ENCODE measurements around the gene CHIA. TPM values are rescaled to one million over a fixed set of nuclear protein-coding genes. Genes with fewer than 3 reads are reported as not detected.

The CHIA gene
- total RNA-seq, 1 donor from 2014 or later, result not detected

DNA sequence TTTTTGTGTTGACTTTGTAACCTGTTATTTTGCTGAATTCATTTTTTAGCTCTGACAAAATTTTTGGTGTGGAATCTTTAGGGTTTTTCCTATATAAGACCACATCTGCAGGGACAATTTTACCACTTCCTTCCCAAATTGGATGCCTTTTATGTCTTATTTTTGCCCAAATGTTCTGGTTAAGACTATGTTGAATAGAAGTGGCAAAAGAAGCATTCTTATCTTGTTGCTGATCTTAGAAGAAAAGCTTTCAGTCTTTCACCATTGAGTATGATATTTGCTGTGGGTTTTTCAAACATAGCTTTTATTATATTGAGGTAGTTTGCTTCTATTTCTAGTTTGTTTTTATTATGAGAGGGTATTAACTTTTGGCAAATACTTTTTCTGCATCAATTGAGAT, 3.7 kb downstream of the CHIA start:
- no peak overlapping the region for H3K27ac ChIP-seq
- no peaks in the 10 kb centered on the region for H3K36me3 ChIP-seq
- no peak overlapping the region for H3K4me3 ChIP-seq
- H3K9me3 ChIP-seq, result no peaks in the 10 kb centered on the region
- no peaks in the 10 kb centered on the region for H3K4me1 ChIP-seq
- no peak for DNase-seq (ENCODE audit: extremely low spot score in 2 of 2)
- no peaks in the 10 kb centered on the region for H3K27me3 ChIP-seq
- intact Hi-C loops (cut with DNase I), result no loop called here
- TF ChIP-seq POLR2AphosphoS5 (IDR thresholded peaks at IDR 0.05; ENCODE audit: insufficient read depth in 1 of 2, low read depth in 1 of 2), result no peak
- TF ChIP-seq, protein P1, sequence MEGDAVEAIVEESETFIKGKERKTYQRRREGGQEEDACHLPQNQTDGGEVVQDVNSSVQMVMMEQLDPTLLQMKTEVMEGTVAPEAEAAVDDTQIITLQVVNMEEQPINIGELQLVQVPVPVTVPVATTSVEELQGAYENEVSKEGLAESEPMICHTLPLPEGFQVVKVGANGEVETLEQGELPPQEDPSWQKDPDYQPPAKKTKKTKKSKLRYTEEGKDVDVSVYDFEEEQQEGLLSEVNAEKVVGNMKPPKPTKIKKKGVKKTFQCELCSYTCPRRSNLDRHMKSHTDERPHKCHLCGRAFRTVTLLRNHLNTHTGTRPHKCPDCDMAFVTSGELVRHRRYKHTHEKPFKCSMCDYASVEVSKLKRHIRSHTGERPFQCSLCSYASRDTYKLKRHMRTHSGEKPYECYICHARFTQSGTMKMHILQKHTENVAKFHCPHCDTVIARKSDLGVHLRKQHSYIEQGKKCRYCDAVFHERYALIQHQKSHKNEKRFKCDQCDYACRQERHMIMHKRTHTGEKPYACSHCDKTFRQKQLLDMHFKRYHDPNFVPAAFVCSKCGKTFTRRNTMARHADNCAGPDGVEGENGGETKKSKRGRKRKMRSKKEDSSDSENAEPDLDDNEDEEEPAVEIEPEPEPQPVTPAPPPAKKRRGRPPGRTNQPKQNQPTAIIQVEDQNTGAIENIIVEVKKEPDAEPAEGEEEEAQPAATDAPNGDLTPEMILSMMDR (IDR thresholded peaks at IDR 0.05), result no peak
- TF ChIP-seq POLR2A (IDR thresholded peaks at IDR 0.05), result no peak

DNA sequence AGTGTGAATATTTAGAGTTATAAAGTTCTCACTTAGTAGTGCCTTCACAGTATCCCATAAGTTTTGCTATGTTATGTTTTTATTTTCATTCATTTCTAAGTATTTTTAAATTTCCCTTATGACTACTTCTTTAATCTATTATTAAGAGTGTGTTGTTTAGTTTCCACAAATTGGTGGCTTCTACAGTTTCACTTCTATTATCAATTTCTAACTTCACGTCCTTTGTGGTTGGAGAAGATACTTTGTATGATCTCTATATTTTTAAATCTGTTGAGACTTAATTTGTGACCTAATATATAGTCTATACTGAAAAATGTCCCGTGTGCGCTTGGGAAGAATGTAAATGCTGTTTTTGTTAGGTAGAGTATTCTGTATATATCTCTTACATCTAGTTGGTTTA, 11.7 kb downstream of the CHIA start:
- Histone ChIP-seq H3K27me3 (no peaks in the 10 kb centered on the region), H3K9me3 (no peaks in the 10 kb centered on the region), H3K27ac (no peak overlapping the region), H3K36me3 (no peaks in the 10 kb centered on the region), H3K4me3 (no peak overlapping the region), H3K4me1 (no peaks in the 10 kb centered on the region)
- intact Hi-C loops (cut with DNase I), result no loop called here
- no peak for DNase-seq (ENCODE audit: extremely low spot score in 2 of 2)
- TF ChIP-seq, protein P1 (IDR thresholded peaks at IDR 0.05), result no peak
- no peak for TF ChIP-seq POLR2AphosphoS5 (IDR thresholded peaks at IDR 0.05; ENCODE audit: insufficient read depth in 1 of 2, low read depth in 1 of 2)
- no peak for TF ChIP-seq POLR2A (IDR thresholded peaks at IDR 0.05)

DNA sequence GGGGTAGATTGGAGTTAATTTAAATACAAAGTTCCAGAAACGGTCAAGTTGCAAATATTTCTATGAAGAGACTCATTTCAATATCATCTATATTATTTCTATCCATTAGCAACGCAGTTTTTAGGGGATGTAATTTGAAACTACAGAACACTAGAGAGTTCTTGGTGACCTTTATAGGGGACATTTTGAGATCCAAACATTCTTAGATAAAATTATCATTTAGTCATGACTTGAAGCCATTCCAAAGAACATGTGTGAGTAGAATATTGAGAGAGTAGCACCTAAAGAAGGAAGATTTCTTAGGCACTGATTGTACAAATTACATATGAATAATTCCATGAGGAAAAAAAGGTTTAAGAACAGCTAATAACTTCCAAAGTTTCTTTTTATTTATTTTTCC, 19.0 kb downstream of the CHIA start:
- Histone ChIP-seq H3K9me3 (no peaks in the 10 kb centered on the region), H3K36me3 (no peaks in the 10 kb centered on the region), H3K27me3 (no peaks in the 10 kb centered on the region), H3K27ac (no peak overlapping the region), H3K4me3 (no peak overlapping the region), H3K4me1 (no peaks in the 10 kb centered on the region)
- TF ChIP-seq POLR2AphosphoS5 (IDR thresholded peaks at IDR 0.05; ENCODE audit: insufficient read depth in 1 of 2, low read depth in 1 of 2) (no peak), POLR2A (IDR thresholded peaks at IDR 0.05) (no peak)
- TF ChIP-seq, protein P1 (IDR thresholded peaks at IDR 0.05), result no peak
- DNase-seq (ENCODE audit: extremely low spot score in 2 of 2), result no peak
- intact Hi-C loops (cut with DNase I), result no loop called here

DNA sequence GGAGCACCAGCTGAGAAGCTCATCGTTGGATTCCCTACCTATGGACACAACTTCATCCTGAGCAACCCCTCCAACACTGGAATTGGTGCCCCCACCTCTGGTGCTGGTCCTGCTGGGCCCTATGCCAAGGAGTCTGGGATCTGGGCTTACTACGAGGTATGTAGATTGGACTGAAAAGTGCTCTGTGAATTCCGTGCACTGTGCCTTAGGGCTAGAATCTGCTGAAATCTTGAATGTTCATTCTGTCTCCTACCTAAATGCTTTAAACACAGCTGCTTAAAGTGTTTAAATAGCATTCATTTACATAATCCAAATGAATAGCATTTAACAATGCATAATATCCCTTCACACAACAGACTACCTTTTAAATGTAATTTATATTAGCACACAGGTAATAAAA, 27.9 kb downstream of the CHIA start:
- TF ChIP-seq POLR2AphosphoS5 (IDR thresholded peaks at IDR 0.05; ENCODE audit: insufficient read depth in 1 of 2, low read depth in 1 of 2) (no peak), POLR2A (IDR thresholded peaks at IDR 0.05) (no peak)
- TF ChIP-seq, protein P1 (IDR thresholded peaks at IDR 0.05), result no peak
- DNase-seq (ENCODE audit: extremely low spot score in 2 of 2), result no peak
- Histone ChIP-seq H3K36me3 (no peaks in the 10 kb centered on the region), H3K4me3 (no peak overlapping the region), H3K27me3 (no peaks in the 10 kb centered on the region), H3K4me1 (no peaks in the 10 kb centered on the region), H3K27ac (no peak overlapping the region), H3K9me3 (no peaks in the 10 kb centered on the region)
- intact Hi-C loops (cut with DNase I), result no loop called here

DNA sequence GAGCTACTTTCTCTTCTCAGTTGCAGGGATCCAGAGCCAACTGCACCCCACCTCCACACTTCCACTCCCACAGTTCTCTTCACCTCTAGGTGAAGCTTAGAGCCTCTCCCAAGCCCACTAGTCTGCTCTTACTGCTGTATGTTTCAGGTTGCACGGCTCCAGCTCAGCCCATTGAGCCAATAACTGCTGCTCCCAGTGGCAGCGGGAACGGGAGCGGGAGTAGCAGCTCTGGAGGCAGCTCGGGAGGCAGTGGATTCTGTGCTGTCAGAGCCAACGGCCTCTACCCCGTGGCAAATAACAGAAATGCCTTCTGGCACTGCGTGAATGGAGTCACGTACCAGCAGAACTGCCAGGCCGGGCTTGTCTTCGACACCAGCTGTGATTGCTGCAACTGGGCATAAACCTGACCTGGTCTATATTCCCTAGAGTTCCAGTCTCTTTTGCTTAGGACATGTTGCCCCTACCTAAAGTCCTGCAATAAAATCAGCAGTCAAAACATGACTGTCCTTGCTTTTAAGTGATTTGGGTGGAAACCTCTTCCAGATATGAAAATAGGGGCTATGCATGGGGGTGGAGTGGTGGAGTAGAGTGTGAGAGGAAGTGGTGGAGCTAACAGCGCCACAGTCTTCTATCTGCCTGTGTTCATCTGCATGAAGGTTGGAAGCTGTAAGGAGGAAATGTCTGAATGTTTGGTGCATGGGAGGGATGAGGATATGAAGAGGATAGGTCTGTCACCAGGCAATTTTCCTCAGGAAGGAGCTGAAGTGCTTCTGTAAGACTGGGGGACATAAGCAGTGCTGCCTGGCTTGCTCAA, 29.6 kb downstream of the CHIA start:
- no peaks in the 10 kb centered on the region for H3K9me3 ChIP-seq
- no peak overlapping the region for H3K4me3 ChIP-seq
- H3K27ac ChIP-seq, result no peak overlapping the region
- H3K36me3 ChIP-seq, result no peaks in the 10 kb centered on the region
- DNase-seq (ENCODE audit: extremely low spot score in 2 of 2), result no peak
- TF ChIP-seq POLR2AphosphoS5 (IDR thresholded peaks at IDR 0.05; ENCODE audit: insufficient read depth in 1 of 2, low read depth in 1 of 2), result no peak
- TF ChIP-seq, protein P1 (IDR thresholded peaks at IDR 0.05), result no peak
- no peak for TF ChIP-seq POLR2A (IDR thresholded peaks at IDR 0.05)
- no peaks in the 10 kb centered on the region for H3K4me1 ChIP-seq
- intact Hi-C loops (cut with DNase I), result no loop called here
- H3K27me3 ChIP-seq, result no peaks in the 10 kb centered on the region
